GM18858 (cell line): ENCODE data around the gene THTPA.
"Not testable (repeated sequence)": the region's sequence is repeated elsewhere in the genome, so short reads cannot be mapped to it uniquely, and the experiment has no call there.

ENCODE experiments used
- ATAC-seq: cut with Tn5 transposase; IDR thresholded peaks from one replicate; pipeline ENCODE4 v1.9.1; 2021; ENCODE audit not compliant: unreplicated experiment

THTPA gene

GRCh38 chr14:23533652-23534435 is 22.2 kb upstream of the THTPA start:
- no peak for ATAC-seq

GRCh38 chr14:23535943-23536342 is 20.1 kb upstream of the THTPA start:
- ATAC-seq, result no peak

GRCh38 chr14:23536494-23536893 is 19.6 kb upstream of the THTPA start:
- ATAC-seq, result no peak

GRCh38 chr14:23536906-23537305 is 19.2 kb upstream of the THTPA start:
- not testable (repeated sequence) for ATAC-seq

GRCh38 chr14:23537351-23538049 is 18.6 kb upstream of the THTPA start:
- no peak for ATAC-seq

GRCh38 chr14:23538050-23538718 is 17.9 kb upstream of the THTPA start:
- no peak for ATAC-seq

GRCh38 chr14:23538785-23539184 is 17.3 kb upstream of the THTPA start:
- no peak for ATAC-seq

- ATAC-seq, result no peak
These were observed 16.6 kb upstream of the THTPA start for GRCh38 chr14:23539248-23540140.

- no peak for ATAC-seq
These were observed 16.0 kb upstream of the THTPA start for GRCh38 chr14:23540141-23540469.

GRCh38 chr14:23542261-23542660 is 13.8 kb upstream of the THTPA start:
- no peak for ATAC-seq

- no peak for ATAC-seq
These were observed 12.7 kb upstream of the THTPA start for GRCh38 chr14:23543403-23543802.

GRCh38 chr14:23544511-23545447 is 11.3 kb upstream of the THTPA start:
- no peak for ATAC-seq

GRCh38 chr14:23545740-23546365 is 10.2 kb upstream of the THTPA start:
- no peak for ATAC-seq

GRCh38 chr14:23546450-23547035 is 9.5 kb upstream of the THTPA start:
- no peak for ATAC-seq

- no peak for ATAC-seq
These were observed 8.1 kb upstream of the THTPA start for GRCh38 chr14:23547924-23548323.

- ATAC-seq, result no peak
These were observed 7.4 kb upstream of the THTPA start for GRCh38 chr14:23548351-23549318.

- ATAC-seq, result no peak
These were observed 5.8 kb upstream of the THTPA start for GRCh38 chr14:23550131-23550811.
